ENCODE measurements around the gene TFR2.

- TF ChIP-seq CTCF (IDR thresholded peaks at IDR 0.05) (no peak), POLR2A (IDR thresholded peaks at IDR 0.05) (no peak)
Measured at GRCh38 chr7:100654908-100655831, 13.8 kb upstream of the TFR2 start.

Measured in heart left ventricle (tissue), 13 donors.